ENCODE results near the gene PTPN14.

The PTPN14 gene

GRCh38 chr1:214354440-214355148, 196.8 kb downstream of the PTPN14 start:
- no peak for DNase-seq

GRCh38 chr1:214352838-214353237, 198.6 kb downstream of the PTPN14 start:
- no peak for DNase-seq

GRCh38 chr1:214351551-214352277, 199.7 kb downstream of the PTPN14 start:
- no peak for DNase-seq

GRCh38 chr1:214349781-214350180, 201.6 kb downstream of the PTPN14 start:
- no peak for DNase-seq

GRCh38 chr1:214349008-214349407, 202.4 kb downstream of the PTPN14 start:
- DNase-seq: no peak

GRCh38 chr1:214344897-214345296, 206.5 kb downstream of the PTPN14 start:
- no peak for DNase-seq

GRCh38 chr1:214342525-214342924, 208.9 kb downstream of the PTPN14 start:
- no peak for DNase-seq

GRCh38 chr1:214341932-214342331, 209.5 kb downstream of the PTPN14 start:
- no peak for DNase-seq

GRCh38 chr1:214341459-214341858, 209.9 kb downstream of the PTPN14 start:
- DNase-seq: no peak

GRCh38 chr1:214338212-214338611, 213.2 kb downstream of the PTPN14 start:
- DNase-seq: no peak

GRCh38 chr1:214337511-214337910, 213.9 kb downstream of the PTPN14 start:
- no peak for DNase-seq

- DNase-seq: no peak
These were observed 214.4 kb downstream of the PTPN14 start for GRCh38 chr1:214337015-214337414.

GRCh38 chr1:214335567-214335966, 215.8 kb downstream of the PTPN14 start:
- no peak for DNase-seq

- peak; percentile 25 for DNase-seq
These were observed 218.2 kb downstream of the PTPN14 start for GRCh38 chr1:214332946-214333798.

- DNase-seq: peak; percentile 26
These were observed 219.5 kb downstream of the PTPN14 start for GRCh38 chr1:214331827-214332423.

- no peak for DNase-seq
These were observed 220.2 kb downstream of the PTPN14 start for GRCh38 chr1:214331180-214331579.

- DNase-seq: no peak
These were observed 220.7 kb downstream of the PTPN14 start for GRCh38 chr1:214330715-214331114.

GRCh38 chr1:214330222-214330621, 221.2 kb downstream of the PTPN14 start:
- DNase-seq: no peak

GRCh38 chr1:214329470-214330220, 221.8 kb downstream of the PTPN14 start:
- DNase-seq: no peak

- DNase-seq: peak; percentile 71
These were observed 222.5 kb downstream of the PTPN14 start for GRCh38 chr1:214328770-214329469.

GRCh38 chr1:214327514-214327913, 223.9 kb downstream of the PTPN14 start:
- DNase-seq: no peak

- no peak for DNase-seq
These were observed 225.0 kb downstream of the PTPN14 start for GRCh38 chr1:214326406-214326805.
